Measurements from ENCODE around the gene DUSP22. TPM values are rescaled to one million over a fixed set of nuclear protein-coding genes. Genes with fewer than 3 reads are reported as not detected.

The DUSP22 gene
- polyA plus RNA-seq, 1 experiment = 9.8 TPM

GRCh38 chr6:372336-372911 is 80.1 kb downstream of the DUSP22 start:
- no peak for TF ChIP-seq CTCF (IDR thresholded peaks at IDR 0.05; ENCODE audit: insufficient read depth, low read depth, low read length)

DNA sequence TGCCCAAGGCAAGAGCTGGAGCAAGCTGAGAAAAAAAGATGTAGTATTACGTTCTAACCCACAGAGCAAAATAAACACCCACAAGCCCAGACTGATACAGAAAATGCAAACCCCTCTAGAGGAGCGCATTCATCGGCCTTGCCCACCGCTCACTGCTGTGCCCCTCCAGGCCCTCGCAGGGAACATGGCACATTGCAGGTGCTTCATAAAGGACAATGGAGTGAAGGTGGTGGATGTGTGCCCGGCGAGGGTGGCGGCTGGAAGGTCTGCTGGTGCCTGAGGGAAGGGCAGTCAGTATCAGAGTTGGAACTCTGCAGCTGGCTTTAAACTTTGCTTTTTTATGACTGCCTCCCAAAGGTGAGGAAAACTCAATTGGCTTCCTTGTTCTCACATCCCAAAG is 80.7 kb downstream of the DUSP22 start:
- ChIA-PET CTCF (interaction anchor here (1.0 to 2.5 kb wide), 3 partner anchors 12 to 188 kb away, joined by 3 to 7 read pairs (median 3); no protein-coding TSS in a partner anchor), POLR2A (no interaction called here)
- no peak for DNase-seq (ENCODE audit: low read depth)
- Histone ChIP-seq H3K4me3 (ENCODE audit: low read depth, low read length) (no peak overlapping the region), H3K27me3 (ENCODE audit: control insufficient read depth, insufficient read depth, low read length) (peaks cover 4% of the 10 kb centered on the region), H3K36me3 (ENCODE audit: control insufficient read depth, insufficient read depth, low read length) (no peaks in the 10 kb centered on the region)
- TF ChIP-seq CTCF (IDR thresholded peaks at IDR 0.05; ENCODE audit: insufficient read depth, low read depth, low read length) = no peak

More at GRCh38 chr6:372336-372911, 80.1 kb downstream of the DUSP22 start:
- H3K27me3 ChIP-seq (ENCODE audit: control insufficient read depth, insufficient read depth, low read length) = peaks cover 4% of the 10 kb centered on the region
- H3K4me3 ChIP-seq (ENCODE audit: low read depth, low read length) = no peak overlapping the region
- ChIA-PET POLR2A (no interaction called here), CTCF (interaction anchor here (2.5 kb wide), 1 partner anchor 182 kb away, joined by 7 read pairs; no protein-coding TSS in a partner anchor)
- DNase-seq (ENCODE audit: low read depth) = no peak
- no peaks in the 10 kb centered on the region for H3K36me3 ChIP-seq (ENCODE audit: control insufficient read depth, insufficient read depth, low read length)

- POLR2A ChIA-PET = no interaction called here
- no peak for DNase-seq (ENCODE audit: low read depth)
- TF ChIP-seq CTCF (IDR thresholded peaks at IDR 0.05; ENCODE audit: insufficient read depth, low read depth, low read length) = no peak
- Histone ChIP-seq H3K27me3 (ENCODE audit: control insufficient read depth, insufficient read depth, low read length) (peaks cover 4% of the 10 kb centered on the region), H3K4me3 (ENCODE audit: low read depth, low read length) (no peak overlapping the region), H3K36me3 (ENCODE audit: control insufficient read depth, insufficient read depth, low read length) (no peaks in the 10 kb centered on the region)
- CTCF ChIA-PET = interaction anchor here (1.0 to 2.5 kb wide), 3 partner anchors 13 to 189 kb away, joined by 3 to 7 read pairs (median 3); no protein-coding TSS in a partner anchor
Measured at GRCh38 chr6:373773-374724, 81.8 kb downstream of the DUSP22 start.

DNA sequence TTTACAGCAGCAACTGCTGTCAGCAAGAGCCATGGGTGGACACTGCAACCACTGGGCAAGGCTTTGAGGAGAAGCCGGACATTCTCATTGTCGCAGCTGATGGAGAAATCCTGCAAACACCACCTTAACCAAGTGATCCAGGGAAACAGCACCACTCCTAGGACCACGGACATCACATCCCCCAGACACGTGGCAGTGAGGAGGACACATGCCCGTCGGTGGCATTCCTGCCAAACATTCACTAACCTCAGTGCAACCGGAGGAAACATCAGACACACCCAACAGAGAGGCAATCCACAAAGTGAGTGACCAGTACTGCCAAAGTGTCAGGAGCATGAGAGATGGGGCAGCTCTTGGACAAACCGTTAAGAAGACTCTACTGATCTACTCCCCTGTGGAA is 82.7 kb downstream of the DUSP22 start:
- H3K27me3 ChIP-seq (ENCODE audit: control insufficient read depth, insufficient read depth, low read length) = peaks cover 4% of the 10 kb centered on the region
- no peak overlapping the region for H3K4me3 ChIP-seq (ENCODE audit: low read depth, low read length)
- TF ChIP-seq CTCF (IDR thresholded peaks at IDR 0.05; ENCODE audit: insufficient read depth, low read depth, low read length) = no peak
- ChIA-PET CTCF (interaction anchor here (2.5 kb wide), 1 partner anchor 185 kb away, joined by 7 read pairs; no protein-coding TSS in a partner anchor), POLR2A (no interaction called here)
- H3K36me3 ChIP-seq (ENCODE audit: control insufficient read depth, insufficient read depth, low read length) = no peaks in the 10 kb centered on the region
- DNase-seq (ENCODE audit: low read depth) = no peak

Data from BJ (cell line).